LNCaP clone FGC (cell line): ENCODE results near the gene BEAN1.

ENCODE experiments used
- DNase-seq: peaks from one replicate; pipeline ENCODE4 v3.0.0-alpha.2; 2011; ENCODE audit warnings: low read depth
- H3K4me3 ChIP-seq: 2 replicates; pipeline ENCODE4 v1.5.1; 2011; ENCODE audit warnings: mild to moderate bottlenecking, low read depth, low read length, control low read depth
- CTCF ChIP-seq: IDR thresholded peaks from 2 replicates; pipeline ENCODE4 v1.5.1; 2012; ENCODE audit warnings: mild to moderate bottlenecking; ENCODE audit not compliant: control insufficient read depth, insufficient read depth; ENCODE audit errors: extremely low read depth

The BEAN1 gene

GRCh38 chr16:66427036-66427860 is at the start of gene BEAN1:
BEAN1 (plus strand) TSS chr16:66427295; CDS start chr16:66437677, 10,382 bp downstream.
- no peak for DNase-seq
- TF ChIP-seq CTCF = no peak
- H3K4me3 ChIP-seq = peak within 1 kb of the TSS; percentile 31

- DNase-seq = no peak
- no peak for TF ChIP-seq CTCF
These were observed 49.8 kb upstream of the BEAN1 start for GRCh38 chr16:66377324-66377723.

GRCh38 chr16:66378741-66379570 is 48.1 kb upstream of the BEAN1 start:
- no peak for TF ChIP-seq CTCF
- DNase-seq = no peak
- no peak overlapping the region for H3K4me3 ChIP-seq

More at GRCh38 chr16:66377324-66377723, 49.8 kb upstream of the BEAN1 start:
- no peak overlapping the region for H3K4me3 ChIP-seq

- no peak overlapping the region for H3K4me3 ChIP-seq
- DNase-seq = no peak
- no peak for TF ChIP-seq CTCF
These were observed 47.5 kb upstream of the BEAN1 start for GRCh38 chr16:66379571-66379941.

- no peak overlapping the region for H3K4me3 ChIP-seq
- no peak for TF ChIP-seq CTCF
These were observed 46.7 kb upstream of the BEAN1 start for GRCh38 chr16:66380421-66380820.

GRCh38 chr16:66381585-66382170 is 45.4 kb upstream of the BEAN1 start:
- no peak for DNase-seq
- H3K4me3 ChIP-seq = no peak overlapping the region
- TF ChIP-seq CTCF = no peak

More at GRCh38 chr16:66380421-66380820, 46.7 kb upstream of the BEAN1 start:
- no peak for DNase-seq
